ENCODE measurements around the gene TMEM273.
A peak's percentile ranks its signal among the peaks of the same experiment; 100 is the strongest.

The TMEM273 gene

DNA sequence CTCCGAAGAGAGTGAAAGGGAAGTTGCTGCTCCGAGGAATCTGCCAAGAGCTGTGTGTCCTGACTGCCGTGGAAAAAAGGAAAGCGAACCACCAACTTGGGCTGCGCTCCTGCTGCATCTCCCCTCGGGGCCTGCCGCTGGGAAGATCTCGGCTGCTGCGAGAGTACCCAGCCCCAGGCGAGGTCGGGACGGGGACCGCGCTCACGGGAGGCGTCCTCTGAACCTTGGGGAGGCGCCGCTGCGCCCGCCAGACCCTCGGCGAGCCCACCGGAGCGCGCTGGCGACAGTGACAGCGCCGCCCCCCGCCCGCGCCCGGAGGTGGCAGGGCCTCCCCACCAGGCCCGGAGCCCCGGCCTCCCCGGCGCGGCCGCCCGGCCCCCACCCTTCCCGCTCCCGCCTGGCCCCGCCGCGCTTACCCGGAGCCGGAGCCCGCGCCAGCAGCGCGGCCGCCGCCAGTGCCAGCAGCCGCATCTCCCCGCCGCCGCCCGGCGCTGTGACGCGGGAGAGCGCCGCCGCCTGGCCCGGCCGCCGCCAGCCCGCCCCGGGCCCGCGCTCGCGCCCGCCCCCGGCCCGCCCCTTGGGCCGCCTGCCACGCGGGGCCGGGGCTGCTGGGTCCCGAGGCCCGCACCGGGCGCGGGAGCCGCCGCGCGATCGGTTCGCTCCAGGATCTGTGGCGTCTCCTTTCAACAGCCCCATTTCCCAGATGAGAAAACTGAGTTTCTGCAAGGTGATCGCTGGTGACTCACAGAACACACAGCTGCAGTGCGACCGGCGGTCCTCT, 73.0 kb downstream of the TMEM273 start, which contains the start of gene VSTM4:
VSTM4 (minus strand) TSS at position 508 of the 781 bp plus-strand sequence; CDS start at position 471, 37 bp downstream.
- DNase-seq (ENCODE audit: low spot score), result peak; percentile 91

DNA sequence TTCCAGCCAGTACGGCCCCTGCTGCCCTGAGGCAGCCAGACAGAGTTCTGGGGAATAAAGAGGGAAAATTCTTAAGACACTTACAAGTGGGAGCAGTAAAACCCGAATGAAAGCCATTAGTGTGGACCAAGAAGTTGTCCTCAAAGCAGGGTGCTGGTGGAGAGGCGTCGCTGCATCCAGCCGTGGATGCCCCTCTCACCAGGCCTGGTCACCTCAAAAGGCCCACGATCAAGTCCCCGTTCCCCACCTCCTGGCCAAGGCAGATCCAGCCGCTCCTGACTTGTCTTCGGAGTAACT, 73.5 kb downstream of the TMEM273 start:
- no peak for DNase-seq (ENCODE audit: low spot score)

DNA sequence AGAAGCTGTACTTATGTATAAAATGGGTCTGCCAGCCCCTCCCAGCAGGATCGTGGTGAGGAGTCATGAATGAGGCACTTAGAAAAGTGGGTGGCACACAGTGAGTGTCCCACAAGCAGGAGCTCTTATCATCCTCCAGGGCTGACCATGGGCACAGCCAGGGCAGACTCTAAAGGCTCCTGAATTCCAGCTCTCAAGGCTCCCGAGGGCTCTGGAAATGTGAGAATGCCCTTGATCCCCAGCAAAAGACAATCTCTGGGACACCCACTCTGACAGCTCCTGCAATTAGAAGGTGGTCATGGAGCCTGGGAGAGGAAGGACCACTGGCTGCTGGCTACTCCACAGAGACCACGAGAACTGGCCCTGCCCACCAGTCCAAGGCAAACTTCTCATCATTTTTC, 74.5 kb downstream of the TMEM273 start:
- DNase-seq (ENCODE audit: low spot score), result peak; percentile 41

DNA sequence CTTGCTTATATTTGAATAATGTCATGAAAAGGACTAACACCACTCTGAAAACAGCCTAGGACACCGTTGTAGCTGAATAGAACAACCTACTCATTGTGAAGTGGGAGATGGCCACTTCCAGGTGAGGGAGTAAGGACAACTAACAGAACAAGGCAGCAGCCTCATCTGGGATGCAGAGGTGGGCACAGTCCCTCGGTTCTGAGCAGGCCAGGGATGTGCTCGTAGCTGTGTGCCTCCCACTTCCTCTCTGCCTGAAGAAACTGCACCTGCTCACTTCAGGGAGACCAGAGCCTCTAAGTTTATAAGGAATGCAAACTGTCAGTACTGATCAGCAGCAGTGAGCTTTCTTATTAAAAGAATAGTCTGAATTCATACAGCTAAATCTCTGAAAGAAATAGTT, 75.3 kb downstream of the TMEM273 start:
- no peak for DNase-seq (ENCODE audit: low spot score)

DNA sequence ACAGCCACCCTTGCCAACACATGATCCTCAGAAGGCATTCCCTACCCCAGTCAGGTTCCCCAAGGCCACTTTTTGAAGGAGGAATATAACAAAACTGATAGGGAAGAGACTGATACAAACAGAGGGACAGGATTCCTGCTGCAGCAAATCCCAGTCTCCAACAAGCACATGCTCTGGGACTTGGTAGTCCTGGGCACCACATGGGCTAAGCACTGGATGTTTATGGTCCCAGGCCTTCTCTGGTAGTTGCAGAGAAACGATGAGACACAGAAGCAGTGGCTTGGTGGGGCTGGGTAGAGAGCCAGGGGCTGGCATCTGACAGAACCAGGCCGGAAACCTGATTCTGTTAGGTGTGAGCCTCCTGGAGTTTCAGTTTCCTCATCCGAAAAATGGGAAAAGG, 76.1 kb downstream of the TMEM273 start:
- DNase-seq (ENCODE audit: low spot score), result no peak

DNA sequence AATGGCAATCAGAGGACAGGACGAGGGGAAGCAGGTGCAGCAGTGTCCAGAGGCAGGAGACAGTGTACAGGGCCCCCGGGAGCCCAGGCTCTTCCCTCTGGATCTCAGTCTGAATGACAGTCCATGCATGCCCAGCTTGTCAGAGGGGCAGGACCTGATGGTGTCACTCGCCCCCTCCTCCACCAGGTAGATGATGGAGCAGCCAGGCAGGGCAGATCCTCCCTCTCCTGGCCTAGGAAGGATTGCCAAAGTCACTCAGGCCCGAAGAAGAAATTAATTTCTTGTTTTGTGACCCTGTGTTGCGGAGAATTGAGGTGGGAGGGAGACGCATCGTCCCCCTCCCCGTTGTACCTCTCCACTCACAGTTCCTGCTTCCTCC, 76.9 kb downstream of the TMEM273 start:
- DNase-seq (ENCODE audit: low spot score), result no peak

DNA sequence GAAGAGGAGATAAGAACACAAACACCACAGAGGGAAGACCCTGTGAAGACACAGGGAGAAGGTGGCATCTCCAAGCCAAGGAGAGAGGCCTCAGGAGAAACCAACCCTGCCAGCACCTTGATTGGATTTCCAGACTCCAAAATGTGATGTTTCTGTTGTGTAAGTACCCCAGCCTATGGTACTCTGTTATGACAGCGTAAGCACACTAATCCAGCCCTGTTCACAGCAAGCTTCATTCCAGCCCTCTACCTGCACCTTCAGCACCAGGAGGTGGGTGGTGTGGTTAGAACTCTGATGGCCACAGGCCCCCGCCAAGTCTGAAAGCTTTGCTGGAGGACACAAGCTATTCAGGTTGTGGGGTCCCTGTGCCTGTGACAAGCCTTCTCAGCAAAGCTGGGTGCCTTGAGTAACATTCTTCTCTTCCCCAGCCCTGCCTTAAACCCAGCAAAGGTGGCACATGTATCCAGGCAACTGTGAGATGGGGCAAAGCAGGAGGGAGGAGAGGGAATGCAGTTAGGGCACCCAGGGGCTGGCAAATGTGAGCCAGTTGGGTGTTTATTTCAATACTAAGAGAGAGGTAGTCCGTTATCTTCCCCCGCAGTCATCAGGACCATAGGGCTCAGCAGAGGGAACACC, 77.4 kb downstream of the TMEM273 start:
- DNase-seq (ENCODE audit: low spot score), result no peak

DNA sequence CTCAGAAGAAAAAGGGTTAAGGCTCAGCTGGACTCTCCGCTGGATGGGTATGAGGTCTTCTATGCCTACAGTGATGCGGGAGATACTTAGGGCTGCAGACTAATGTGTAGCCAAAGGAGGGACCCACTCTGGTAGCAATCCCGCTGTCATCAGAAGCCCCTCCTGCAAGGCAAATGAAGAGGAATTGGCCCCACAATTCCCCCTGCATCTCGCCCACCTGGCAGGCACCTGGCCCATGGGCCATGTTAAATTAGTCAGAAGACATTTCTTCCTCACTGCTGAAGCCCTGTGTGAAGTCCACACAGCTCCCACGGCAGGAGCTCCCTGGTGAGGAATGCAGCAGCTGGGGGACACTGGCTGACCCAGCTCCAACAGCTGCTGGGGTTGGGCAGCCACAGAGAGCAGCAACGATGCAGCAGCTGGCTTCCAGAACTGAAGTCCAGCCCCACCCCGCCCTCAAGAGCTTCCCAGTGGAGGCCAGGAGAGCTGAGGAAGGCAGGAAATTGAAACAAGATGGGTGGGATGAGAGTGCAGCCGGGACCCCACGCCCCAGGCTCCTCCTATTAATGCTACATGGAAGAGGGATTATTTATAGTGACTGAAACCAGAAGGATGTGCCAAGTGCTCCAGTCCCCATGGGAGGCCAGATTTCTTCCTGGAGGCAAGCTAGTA, 78.4 kb downstream of the TMEM273 start:
- DNase-seq (ENCODE audit: low spot score), result peak; percentile 91

DNA sequence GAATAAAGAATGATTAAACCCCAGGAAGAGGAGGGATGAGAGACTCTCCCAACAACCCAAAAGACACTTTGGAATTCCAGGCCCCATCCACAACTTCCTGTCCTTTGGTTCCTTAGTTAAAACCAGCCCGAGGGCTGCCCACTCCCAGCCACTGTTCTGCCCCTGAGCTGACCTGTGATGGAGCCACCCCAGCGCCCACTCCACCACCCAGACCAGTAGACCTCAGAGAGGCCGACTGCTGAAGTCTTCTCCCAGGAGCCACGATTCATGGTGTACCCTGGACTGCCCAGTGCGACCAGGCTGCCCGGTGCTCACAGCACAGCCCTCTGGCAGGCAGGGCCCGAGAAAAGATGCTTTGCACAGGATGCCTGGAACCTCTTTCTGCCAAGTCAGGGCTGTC, 79.5 kb downstream of the TMEM273 start:
- no peak for DNase-seq (ENCODE audit: low spot score)

DNA sequence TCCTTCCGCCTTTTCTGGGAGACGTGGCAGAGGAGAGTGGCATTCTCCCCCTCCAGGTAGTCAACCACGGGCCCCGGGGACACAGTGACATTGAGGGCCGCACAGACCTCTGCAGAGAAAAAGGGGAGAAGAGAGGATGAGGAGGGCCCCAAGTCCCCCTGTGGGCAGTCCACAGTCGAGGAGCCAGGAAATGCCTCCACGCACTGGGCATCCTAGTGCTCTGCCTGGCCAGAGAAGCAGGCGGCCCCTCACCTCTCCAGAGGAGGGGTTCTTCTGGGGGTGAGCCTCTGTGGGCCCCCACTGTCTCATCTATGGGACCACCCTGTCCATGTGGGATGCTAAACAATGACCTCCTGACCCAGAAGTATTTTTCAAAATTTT, 80.3 kb downstream of the TMEM273 start:
- DNase-seq (ENCODE audit: low spot score), result no peak

DNA sequence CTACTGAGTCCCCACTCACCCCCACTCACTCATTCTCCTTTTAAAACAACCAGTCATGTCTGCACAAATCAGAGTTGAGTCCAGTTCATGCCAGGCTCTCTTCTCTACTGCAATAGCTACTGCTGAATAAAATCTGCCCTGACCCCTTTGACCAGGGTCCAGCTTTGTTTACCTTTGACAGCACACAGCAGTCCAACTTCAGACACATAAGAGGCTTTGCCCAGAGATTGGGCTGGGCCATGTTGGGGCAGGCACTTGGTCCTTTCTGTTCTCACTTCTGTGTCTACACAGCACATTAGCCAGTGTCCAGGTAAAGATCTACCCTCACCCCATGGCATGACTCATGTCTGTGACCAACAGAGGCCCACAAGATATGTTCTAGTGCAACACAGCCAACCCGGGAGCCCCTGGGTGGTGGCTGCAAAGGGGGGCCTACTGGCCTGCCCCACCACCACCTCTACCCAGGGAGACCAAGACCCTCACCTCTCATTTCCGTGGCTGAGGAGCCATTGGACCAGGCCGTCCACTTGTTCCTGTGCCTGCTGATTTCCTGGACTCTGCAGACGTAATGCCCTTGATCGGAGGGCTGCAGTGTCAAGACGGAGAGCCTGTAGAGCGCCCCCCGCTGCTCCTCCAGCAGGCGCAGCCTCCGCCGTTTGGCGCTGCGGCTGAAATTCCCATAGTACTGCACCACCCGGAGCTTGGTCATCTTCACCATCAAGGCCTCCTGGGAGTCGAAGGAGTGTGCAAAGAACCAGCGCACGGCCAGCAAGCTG, 80.9 kb downstream of the TMEM273 start:
- no peak for DNase-seq (ENCODE audit: low spot score)

DNA sequence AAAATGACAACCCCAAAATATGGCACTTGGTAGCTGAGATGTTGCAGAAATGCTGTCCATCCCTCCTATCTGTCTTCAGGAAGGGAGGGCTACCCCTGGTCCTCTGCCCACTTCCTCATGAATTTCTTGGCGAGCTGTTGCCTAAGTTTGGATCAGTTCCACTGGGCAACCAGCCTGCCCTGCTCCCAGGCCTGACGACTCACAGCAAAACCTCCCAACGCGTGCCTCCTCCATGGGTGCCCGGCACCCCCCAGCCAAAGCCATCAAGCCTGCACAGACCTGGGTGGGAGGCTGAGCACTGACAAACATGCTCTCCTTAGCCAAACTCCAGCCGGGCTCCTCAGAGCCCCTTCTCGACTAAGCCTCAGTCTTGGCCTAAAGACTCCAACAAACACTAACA, 81.7 kb downstream of the TMEM273 start:
- peak; percentile 48 for DNase-seq (ENCODE audit: low spot score)

DNA sequence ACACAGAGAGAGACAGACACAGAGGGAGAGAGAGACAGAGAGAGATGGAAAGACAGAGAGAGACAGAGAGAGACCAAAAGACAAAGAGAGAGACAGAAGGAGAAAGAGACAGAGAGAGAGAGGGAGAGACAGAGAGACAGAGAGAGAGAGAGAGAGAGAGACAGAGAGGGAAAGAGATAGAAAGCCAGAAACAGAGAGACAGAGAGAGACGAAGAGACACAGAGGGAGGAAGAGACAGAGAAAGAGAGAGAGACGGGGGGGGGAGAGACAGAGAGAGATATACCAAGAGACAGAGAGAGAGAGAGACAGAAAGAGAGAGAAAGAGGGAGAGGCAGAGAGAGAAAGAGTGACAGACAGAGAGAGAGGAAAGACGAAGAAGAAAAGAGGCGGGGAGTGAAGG, 83.1 kb downstream of the TMEM273 start:
- DNase-seq (ENCODE audit: low spot score), result no peak

All from AG20443 (cell line).